Stimulated activated CD4-positive, alpha-beta T cell treated with anti-CD3 and anti-CD28 coated beads, Interleukin-12 subunit alpha, Interleukin-12 subunit beta, amount 100 ng/mL, for 24 hours (primary cell): Measurements from ENCODE around the gene BICC1.

Experiments
- DNase-seq, 2 experiments: peaks; one replicate each; pipeline ENCODE4 v3.0.0-alpha.2; 2020; ENCODE audit warnings: low read depth in 2 of 2

The BICC1 gene

DNA sequence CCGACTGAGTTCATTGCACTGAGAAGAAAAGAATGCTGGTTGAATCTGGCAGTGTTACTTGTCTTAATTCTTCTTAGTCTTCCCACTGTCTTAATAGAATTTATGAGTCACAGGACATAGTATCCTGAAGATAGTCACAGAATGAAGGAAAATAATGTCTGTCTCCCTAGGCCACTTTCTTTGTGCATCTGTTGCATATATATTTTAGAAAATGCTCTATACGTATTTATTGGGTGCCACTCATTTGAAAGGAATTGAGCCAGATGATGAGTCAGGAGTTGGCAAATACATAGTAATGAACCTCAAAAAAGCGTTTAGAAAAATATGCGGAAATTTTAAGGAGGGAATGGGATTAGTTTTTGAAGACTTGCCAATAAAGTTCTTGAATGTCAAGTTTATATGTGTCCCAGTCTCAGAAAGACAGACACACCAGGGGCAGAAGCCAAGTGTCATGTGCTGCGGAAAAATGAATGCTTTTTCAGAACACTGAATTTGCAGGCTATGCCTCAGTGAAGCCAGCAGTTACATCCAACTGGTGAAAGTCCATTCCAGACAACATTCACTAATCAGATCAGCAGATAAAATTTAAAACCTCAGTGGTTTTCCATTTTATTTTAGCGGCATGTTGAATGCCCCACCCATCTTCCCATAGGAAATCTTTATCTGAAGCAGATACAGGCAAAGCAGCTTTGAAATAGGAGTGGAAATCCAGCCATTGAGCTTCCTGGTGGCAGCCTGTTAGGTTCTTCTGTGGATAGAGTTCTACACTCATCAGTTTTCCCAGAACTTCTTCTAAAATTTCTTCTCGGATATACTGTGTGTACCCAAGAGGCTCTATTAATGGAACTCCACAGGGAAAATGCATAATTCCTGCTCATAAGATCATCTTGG is 308.4 kb downstream of the BICC1 start:
- no peak for DNase-seq

DNA sequence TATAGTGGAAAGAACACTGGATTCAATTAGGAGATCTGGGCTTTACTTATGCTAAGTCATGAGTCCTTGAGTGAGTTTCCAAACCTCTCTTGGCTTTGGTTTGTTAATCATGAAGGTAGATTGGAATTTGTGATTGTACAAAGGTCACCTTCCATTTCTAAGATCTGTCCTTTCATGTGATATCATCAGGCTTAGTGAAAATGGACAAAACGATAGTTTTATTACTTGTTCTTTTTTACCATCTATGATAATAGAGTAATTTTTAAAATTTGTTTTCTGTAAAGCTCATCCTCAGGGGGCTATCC is 309.0 kb downstream of the BICC1 start:
- no peak for DNase-seq

DNA sequence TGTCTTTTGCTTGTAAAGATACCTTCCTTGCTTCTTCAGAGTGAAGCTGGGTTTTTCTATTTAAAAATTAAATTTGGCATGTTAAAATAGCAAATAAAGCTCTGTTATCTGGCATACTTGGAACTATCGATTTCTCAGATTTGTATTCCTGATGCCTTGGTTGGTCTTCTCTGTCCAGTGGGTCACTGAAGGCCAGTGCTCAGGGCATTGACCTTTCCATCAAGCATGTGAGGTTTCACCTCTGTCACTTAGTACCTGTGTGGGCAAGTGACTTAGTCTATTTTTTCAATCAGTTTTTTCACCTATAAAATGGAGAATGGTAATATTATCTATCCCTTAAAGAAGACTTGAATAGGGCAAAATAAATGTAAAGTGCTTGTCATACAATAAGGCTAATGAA is 311.3 kb downstream of the BICC1 start:
- DNase-seq: no peak

DNA sequence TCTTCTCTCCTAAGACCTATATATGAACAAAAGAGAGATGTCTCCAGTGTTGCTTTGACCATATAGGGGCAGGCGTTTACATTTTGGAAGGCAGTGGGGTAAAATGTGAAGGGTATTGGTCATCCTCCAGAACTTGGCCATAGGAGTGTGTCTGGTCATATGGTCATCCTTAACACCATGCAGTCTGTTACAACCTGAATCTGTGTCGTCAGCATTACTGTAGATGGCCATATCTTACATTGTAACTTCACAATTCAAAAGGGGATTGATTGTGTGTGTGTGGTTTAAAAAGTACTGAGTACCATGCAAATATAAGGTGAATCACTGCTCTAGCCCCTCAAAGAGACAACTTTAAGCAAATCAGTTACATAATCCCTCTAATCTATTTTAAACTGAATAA is 311.7 kb downstream of the BICC1 start:
- DNase-seq: no peak

DNA sequence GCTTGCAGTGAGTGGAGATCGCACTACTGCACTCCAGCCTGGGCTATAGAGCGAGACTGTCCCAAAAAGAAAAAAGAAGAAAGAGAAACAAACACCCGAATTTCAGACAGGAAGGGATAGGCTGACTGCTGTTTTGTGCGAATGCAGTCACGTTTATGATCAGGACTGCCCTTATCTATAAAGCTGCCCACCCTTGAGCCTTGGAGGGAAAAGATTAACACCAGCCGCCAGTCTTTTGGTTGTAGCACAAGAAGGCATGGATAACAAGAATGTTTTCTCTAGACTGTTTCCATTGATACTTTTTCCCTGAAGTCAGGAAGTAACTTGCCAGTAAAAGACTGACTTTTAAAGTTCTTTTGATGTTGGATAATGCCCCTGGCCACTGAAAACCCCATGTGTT is 314.0 kb downstream of the BICC1 start:
- DNase-seq: no peak

DNA sequence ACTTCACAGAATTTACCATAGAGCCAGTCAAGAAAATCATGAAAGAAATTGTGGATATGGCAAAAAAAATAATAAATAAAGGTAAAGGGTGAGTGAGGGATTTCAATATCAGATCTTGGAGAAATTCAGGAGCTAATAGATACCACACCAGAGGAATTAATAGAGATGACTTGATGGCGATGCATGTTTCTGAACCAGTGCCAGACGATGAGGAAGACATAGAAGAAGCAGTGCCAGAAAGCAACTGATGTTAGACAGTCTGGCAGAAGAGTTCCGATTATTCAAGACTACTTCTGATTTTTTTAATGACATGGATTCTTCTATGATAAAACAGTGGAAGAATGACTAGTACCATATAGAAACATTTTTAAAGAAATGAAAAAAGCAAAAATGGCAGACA is 314.7 kb downstream of the BICC1 start:
- no peak for DNase-seq

DNA sequence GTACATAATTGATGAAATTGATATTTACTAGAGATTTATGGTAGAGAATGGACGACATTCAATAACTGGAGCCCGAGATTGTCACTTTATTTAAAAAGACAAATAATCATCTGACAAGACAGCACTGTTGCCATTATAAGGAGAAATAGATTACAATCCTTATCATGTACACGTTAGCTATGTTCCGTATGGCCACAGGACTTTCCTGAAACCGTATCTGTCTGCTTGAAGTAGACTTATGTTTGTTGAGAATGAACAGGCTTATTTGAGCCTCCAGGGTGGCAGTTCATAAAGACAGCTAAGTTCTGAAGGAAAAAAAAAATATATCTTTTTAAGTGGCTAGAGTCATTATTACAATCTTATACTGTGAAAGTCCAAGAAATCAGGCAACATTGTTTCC is 317.2 kb downstream of the BICC1 start:
- no peak for DNase-seq

DNA sequence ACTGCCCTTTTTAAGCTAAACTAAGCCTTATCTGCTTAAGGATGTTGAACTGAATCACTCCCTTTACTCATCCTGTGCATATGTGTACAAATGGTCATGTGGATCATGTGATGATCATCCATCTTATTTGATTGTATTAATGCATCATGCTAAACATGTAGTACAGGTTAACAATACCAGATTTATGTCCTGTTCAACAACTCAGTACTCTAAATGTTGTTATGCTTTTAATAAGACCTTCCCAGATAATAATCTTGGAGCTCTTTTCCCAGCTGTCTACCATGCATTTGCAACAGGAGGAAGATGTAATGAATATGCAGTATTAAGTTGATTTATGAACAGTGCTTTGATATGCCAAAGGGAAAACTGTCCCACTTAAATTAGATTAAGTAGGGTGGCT is 318.0 kb downstream of the BICC1 start:
- no peak for DNase-seq

DNA sequence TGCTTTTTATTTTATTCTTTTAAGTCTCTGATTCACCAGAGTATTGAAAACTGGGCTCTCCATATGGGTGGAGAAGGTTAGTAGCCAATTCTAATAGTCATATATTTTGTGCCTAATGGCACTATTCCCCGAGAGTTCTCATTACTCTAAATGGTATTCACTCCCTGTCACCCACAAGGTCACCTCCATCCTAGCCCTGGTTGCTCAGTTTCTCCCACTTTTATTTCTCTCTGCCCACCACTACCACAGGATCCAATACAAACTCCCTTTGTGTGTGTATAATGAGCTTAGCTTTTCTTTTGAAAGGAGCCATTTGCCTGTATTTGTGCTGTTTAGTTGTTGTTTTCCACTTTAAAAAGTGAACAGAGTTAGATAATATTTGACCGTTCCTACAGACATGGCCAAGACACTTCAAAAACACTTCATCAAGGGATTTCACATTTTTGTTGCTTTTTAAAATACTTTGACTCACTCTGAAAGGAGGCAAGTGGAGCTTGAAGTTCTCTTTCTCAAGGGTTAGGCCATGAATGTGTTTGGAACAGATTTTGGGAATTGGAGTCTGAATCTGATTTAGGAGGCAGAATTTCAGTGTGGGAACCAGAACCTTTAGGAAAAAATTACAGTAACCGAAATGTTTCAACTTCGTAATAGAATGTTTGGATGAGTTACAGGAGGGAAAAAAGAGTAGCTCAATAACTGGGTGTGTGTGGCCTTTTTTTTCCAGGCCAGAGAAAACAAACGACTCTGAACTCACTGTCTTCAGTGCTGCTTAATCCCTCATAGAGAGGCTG is 321.3 kb downstream of the BICC1 start:
- DNase-seq: no peak

DNA sequence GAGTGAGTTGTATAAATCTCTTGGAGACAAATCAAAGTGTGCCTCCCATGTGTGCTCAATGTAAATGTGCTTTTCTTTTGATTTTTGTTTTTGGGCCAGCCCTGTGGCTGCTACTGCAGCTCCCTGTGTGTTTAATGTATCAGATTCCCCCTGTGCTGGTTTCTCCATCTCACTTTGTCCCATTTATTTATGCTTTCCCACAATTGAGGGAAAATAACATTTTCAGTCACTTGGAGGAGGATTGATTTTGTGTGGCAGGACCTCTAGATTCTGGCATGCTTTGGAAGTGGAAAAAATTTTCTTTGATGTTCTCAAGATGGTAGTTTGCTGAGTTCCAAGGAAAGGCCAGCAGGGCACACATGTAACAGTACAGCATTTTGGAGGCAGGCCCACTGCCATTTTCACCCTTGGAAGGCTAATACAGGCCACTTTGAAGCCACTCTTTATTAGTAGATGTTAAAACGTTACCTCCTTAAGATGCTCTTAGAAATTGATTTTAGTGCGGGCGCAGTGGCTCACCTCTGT is 323.6 kb downstream of the BICC1 start:
- no peak for DNase-seq

DNA sequence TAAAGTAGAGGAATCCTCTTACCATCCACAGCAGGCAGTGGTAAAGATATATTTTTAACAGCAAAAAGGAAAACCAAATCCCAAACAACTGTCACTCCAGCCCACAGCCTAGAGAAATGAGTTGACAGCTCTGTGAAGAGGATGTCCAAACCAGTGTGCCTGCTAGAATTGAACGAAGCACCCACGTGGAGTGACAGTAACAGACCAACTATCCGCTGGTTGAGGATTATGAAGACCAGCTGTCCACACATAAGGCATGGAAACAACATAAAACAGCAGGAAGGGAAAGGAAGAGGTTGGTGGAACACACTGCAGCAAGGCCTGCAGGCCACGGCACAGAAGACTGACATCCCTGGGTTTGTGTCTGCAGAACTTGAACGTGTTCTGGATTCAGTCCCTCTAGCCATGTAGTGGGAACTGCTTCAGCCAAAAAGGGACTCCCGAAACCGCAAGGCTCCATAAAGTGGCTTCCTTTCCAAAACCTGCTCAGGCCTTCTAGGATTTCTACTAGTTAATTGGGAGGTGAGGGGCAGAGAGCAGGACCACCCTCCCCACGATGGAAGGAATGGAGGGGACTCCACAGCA is 324.4 kb downstream of the BICC1 start:
- DNase-seq: no peak

DNA sequence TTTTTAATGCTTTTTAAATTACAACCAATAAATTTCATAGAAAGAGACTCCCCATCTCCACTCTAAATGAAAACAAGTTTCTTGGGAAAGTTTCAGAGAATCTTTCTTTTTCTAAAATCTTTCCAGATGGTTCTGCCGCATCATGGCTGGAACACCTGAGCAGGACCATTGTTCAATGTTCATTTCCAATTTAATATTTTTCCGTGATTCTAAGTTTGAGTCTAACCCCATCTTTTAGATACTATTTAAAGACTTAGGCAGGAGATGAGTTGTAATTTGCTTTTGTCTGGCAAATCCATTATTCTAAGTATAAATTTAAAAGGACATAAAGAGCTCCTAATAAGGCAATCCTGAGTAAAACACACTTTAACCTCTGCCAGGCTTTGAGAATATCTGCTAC is 325.2 kb downstream of the BICC1 start:
- no peak for DNase-seq

DNA sequence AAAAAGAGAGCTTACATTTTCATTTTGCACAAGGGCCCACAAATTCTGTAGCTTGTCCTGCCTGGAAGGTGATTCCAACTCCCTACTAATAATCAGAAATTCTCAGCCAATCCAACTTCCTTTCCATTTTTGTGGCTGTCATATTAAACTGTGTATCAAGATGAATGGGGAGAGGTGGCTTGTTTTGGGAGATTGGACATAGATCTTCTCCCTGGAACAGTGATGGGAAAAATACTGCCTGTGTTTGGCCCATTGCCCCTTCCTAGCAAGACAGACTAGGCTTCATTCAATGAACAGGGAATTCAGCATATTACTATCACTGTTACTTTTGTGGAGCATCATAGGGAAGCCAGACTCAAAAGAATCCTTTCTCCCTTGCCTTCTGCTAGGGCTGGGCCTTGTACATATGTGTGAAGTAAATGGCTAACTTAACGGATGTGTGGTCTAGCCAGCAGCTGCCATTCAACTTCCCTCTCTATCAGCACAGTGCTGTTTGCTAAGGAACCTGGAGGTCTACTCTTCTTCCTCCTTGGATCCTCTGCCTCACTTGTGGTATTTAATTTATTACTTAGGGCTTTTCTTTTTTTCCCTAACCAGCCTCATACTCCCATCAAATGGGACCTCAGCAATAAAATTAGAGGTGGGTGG is 326.0 kb downstream of the BICC1 start:
- DNase-seq: no peak

DNA sequence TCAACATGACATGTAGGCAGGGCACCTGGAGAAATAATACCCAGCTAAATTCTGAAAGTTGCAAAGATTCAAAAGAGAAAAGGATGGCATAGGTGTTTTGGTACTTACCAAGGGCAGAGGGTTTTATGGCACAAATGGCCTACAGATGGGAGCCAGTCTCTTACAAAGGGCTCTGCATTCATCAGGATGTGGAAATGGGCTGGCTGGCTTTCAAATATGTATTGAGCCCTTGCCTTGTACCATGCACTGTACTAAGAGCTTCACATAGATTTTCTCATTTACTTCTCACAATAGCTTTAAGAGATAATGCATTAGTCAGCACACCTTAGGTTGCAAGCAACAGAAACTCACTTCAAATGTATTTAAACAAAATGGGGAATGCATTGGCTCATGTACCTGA is 327.1 kb downstream of the BICC1 start:
- no peak for DNase-seq

DNA sequence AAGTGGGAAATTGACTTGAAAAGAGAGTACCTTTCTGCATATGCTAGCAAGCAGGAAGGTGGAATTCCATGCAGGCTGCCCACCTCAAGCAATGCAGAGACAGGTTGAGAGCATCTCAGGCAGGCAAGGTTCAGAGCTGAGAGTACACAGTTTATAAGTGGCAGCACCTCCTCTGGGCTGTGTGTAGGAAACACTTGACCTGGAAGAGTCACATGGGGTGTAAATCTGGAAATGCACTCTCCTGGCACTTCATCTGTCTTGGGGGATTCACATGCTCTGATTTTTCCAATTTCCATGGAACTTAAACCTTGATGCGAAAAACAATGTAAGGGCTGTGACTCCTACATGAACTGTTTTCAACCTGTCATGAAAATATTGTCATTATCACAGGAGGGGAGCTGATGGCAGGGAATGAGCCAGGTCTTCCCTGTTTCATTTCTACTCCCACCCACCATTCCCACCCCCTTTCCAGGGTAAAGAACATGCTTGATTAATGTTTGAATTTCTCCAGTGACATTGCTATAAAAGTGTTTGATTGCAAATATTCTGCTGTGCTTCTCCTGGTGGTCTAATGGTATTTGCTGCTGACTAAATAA is 328.3 kb downstream of the BICC1 start:
- no peak for DNase-seq

DNA sequence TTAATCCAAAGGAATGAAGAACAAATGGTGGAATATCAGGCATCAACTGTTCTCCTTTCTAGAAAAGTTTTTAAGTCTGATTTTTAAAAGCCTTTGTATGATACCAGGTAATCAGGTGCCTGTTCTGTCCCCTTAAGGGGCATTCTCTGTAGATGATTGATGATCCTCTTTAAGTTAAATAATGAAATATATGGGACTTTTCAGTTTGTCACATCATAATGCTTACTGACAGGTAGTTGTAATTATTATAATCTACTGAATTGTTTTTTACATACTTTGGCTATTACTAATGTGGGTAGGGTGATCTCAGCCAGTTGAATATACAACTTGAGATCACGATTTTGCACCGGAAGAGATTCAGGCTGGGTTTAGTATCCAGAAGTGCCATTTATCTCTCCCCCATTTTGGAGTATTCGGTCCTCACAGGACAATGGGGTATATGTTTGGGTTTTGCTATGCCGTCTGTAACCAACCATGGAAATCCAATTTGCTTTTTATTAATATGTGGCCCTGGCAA is 330.2 kb downstream of the BICC1 start:
- no peak for DNase-seq

DNA sequence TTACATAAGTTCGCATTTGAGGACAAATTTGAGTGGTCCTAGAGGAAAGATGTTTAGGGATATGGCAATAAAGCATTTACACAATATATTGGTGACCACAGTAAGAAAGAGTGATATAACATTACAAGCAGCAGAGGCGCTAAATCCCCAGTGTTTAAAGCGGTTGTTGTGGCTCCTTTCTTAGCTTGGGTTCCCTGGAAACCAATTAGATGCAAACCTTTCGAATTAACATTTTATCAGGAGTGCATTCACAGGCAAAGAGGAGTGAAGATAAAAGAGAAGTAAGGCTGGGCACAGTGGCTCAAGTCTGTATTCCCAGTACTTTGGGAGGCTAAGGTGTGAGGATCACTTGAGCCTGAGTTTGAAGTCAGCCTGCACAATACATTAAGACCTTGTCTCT is 331.1 kb downstream of the BICC1 start:
- DNase-seq: no peak

DNA sequence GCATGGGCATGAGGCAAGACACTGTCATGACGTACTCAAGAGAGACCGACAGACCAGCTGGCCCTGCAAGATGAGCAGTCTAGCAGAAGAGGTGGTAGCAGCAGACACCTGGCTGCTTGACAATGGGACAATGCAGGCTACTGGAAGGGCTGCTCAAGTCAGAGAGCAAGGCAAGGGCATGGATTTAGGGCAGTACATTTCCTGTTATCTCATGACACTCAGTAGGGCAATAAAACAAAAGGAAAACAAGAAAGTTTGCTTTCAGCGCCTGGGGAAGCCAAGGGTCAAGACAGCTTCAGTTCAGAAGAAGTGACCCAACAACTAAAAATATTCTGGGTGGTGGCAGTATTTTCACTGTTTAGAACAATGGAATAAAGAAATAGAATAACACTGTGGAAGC is 332.0 kb downstream of the BICC1 start:
- DNase-seq: no peak

DNA sequence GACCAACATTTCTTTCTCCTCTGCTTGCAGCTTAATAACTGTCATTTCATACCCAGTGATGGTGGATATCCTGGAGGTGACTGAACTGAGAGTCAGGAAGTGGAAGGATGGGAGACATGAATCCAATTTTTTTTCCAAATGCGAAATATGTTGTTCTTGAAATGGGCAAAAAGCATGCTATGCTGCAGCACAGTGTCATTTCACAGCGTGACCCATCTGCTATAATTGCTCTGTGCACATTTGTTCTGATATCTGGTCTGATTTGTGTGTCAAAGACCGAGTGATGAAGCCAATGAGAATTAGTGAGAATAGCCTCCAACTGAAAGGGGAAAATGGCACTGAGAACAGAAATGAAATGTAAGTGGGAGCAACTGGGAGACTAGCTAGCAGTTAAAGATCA is 334.2 kb downstream of the BICC1 start:
- DNase-seq: no peak

DNA sequence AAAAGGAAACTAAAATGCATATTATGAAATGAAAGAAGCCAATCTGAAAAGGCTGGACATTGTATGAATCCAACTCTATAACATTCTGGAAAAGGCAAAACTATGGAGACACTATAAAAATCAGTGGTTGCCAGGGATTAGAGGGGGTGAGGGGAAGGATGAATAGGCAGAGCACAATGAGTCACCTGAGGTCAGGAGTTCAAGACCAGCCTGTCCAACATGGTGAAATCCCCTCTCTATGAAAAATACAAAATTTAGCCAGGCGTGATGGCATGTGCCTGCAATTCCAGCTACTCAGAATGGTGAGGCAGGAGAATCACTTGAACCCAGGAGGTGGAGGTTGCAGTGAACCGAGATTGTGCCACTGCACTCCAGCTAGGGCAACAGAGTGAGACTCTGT is 338.9 kb downstream of the BICC1 start:
- no peak for DNase-seq

DNA sequence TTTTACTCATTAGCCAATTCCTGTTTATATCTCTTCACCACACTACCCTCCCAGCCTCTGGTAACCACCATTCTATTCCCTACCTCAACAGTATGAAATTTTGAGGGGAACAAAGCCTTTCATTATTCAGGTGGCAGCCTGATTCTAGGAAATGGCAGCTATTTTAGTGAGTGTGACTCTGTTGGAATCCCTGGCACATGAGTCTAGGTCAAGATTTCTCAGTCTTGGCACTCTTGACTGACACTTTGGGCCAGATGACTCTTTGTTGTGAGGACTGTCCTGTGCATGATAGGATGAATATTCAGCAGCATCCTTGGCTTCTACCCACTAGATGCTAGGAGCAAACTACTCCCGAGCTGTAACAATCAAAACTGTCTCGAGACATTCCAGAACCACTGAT is 341.0 kb downstream of the BICC1 start:
- DNase-seq: no peak

DNA sequence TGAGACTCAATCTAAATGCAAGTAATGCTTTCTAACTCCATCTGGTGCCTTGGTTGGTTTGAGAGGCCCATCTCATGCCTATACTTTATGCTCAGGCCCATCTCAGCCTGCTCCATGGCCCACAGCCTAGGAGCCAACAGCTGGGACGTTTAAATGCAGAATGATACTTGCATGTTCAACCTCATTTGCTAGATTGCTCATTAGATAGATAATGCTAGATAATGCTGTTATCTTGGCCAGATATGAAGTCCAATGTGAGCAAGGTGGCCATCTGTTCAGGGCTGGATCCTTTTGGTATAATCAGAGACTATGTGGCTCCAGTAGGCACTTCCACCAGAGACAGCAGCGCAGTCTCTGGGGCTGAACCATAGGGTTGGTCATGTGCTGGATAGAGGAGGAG is 342.1 kb downstream of the BICC1 start:
- DNase-seq: no peak
